Stimulated activated CD4-positive, alpha-beta T cell treated with anti-CD3 and anti-CD28 coated beads, TNF-alpha, amount 100 ng/mL, for 48 hours (primary cell): ENCODE results near the gene FOXF1.

Experiments
- DNase-seq, 3 donors: peaks; one replicate each; pipeline ENCODE4 v3.0.0-alpha.2; 2020; ENCODE audit warnings: low read depth in 3 of 3

FOXF1 gene

DNA sequence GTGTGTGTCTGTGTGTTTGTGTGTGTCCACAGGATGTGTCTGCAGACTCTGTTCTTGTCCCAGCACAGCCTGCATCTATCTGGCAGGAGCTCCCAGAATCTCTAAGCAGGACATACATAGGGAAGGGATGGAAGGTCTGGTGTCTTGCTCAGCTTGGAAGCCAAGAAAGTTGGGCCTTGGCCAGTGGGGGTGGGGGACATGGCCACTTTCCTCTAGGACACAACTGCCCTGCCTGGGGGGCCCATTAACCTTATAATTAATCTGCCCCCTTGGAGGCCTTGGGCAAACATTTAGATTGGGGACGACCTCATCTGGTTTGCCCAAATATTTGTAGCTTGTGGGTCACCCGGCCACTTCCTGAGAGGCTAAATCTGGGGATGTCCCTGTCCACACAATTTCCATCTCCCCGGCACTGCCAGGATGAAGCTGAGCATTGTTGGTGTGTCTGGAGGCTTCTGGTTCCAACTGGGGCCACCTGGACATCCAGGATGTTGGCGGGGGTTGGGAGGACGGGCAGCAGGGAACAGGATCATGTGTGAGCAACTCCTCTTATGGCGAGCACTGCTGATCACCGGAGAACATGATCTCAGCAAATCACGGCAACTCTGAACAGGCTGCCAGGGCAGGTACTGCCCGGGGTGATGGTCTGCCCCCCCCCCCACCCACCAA lies 17.2 kb upstream of the FOXF1 start:
- no peak for DNase-seq

DNA sequence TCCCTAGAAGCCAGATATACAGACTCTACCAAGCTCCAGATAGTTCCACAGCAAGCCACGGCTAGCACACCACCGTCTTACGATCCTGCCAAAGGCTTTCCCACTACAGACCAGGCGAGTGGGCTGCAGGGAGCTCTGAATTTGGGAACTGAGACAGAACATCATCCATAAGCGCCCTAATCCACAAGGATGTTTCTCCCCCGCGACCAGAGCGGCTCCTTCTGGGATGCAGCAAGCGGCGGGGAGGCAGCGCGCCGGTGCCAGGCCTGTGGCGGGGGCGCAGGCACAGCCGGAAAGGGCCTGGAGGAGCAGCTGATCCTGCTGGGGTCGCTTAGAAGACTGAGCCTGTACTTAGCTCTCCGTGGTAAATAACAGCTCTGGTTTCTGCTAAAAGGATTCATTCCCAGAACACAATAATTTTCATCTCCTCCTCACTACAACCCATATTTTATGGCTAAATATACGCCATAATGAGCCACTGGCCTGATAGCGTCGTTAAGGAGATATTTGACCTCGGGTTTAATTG lies 16.2 kb upstream of the FOXF1 start:
- DNase-seq, result no peak

DNA sequence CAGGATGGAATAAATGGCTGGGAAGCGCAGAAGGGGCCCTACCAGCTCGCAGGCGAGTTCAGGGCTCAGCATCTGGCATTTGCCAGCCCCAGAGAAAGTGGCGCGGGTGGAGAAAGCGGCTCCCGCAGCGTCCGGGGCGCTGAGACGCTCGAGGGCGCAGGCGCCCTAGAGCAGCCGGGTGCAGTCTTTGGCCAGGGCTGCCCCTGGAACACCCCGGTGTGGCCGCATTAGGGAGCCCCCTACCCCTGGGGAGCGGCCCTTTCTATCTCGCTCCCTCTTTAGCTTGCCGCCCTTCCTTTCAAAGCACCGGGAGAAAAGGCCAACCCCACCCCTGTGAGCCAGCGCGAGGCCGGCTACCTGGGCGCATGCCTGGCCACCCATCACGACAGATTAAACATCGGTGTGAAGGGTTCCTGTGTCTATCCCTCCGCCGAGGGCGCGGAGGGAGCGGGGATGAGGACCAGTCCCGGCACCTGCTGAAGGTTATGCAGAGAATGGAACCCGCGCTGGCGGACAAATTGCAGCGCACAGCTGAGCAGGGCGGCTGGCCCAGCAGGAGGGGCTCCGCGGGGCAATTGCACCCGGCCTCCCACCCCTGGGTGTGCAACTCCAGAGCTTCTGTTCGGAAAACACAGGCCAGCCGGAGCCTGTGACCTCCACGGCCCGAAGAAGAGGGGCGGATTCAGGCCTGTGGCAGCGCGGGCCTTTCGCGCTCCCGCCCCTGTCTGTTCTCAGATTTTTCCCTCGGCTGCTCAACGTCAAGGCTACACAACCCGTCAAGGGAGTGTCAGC lies 15.6 kb upstream of the FOXF1 start:
- DNase-seq, result no peak

DNA sequence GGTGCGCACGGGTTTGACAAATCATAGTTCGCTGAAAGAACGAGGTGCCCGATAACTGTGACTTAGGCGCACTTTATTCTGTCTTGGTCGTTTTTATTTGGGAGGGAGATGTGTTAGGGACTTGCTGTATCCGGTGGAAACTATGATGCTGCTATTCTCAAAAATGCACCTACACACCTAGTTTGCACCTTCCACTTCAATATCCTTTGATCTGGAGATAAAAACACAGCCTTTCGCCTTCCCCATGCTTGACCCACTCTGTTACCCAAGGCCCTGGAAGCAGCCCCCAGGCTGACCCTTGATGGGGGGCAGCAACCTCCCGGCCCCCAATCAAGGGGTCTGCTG lies 15.0 kb upstream of the FOXF1 start:
- no peak for DNase-seq

DNA sequence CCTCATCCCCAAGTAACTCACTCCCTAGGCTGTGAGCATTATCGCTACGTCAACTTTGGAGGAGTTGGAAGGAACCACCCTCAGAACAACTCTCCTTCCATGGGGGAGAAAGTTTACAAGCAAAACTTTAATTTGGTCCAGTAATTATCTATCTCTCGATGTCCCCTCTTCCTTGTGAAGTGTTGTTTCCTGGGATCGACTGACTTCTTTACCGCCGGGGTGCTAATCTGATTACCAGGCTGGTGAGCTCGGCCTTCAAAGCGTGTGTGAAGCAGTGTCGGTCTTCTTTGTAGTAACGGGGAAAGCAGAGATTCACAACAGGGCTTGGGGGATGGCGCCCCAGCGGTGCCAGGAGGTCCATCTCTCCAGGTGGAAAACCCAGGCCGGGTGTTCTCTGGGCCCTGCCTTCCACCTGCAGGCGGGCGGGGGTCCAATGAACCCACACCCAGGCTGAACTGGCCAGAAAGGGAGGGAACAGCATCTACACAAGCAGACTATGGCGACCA lies 14.5 kb upstream of the FOXF1 start:
- DNase-seq, result no peak

DNA sequence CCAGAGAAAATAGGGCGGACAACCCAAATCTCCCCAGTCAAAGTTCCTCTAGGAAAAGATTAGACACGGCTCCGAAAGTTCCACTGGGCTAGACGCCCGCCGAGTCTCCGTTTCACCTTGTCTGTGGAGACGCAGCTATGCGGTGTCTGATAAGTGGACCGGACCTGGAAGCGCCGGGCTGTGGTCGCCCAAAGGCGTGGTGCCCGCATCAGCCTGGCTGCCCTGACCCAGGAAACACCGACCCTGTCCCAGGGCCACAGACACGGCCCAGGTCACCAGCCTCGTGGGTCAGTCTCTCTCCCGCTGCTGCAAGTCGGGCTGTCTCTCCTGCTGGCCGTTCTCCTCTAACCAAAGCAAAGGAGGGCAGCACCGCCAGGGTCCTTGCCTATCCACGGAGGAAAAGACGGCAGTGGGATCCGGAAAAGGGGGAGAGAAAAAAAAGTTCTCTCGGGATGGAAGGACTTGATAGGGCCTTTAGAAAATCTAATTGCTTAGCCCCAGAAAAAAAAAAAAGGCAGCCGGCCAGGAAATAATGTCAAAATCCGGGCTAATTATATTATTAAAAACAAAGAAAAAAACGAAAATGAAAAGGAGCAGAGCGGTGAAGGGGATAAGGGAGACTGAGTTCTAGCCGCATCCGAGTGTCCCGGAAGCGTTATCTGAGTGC lies 13.9 kb upstream of the FOXF1 start:
- DNase-seq, result no peak

DNA sequence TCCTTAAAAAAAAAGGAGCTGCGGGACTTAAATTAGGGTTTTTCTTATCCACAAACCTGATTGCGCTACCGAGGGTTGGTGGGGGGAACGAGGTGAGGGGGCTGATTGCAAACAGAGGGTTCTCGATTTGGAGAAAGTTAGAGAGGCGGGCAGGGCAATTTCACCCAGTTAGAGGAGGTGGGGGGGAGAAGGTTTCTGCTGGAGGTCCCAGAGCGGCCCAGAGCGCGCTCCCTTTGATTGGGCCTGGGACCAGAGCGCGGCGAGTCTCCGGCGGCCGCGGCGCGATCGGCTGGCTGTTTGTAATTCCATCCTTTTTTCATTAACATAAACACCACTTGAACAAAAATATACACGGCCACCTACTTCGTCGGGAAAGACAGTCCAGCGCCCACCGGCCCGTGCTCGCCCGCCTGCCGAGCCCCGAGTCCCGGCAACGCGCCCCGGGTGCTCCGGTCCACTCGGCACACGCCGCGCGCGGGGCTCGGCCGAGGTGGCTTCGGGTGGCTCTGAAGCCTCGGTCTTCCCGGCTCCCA lies 13.3 kb upstream of the FOXF1 start:
- DNase-seq, result no peak

DNA sequence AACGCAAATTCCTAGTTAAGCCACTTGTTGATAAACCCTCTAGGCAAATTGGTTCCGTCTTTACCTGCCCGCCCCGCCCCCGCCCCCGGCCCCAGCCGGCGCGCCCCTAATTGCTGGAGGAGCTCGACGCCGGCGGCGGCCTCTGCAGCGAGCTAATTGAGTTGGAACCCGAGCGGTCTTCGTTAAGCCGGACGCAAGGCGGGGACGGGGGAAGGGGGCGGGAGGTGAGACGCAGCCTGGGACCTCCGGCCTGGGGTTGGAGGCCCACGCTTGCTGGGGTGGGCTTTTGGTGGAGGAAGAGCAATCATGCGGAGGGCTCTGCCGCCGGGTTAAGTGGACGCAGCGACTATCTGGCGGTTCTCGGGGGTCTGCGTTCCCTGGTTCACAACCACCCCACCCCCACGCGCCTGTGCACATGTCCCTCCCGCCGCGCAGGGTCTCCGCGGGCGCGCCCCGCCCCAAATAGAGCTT lies 12.7 kb upstream of the FOXF1 start:
- DNase-seq, result no peak

DNA sequence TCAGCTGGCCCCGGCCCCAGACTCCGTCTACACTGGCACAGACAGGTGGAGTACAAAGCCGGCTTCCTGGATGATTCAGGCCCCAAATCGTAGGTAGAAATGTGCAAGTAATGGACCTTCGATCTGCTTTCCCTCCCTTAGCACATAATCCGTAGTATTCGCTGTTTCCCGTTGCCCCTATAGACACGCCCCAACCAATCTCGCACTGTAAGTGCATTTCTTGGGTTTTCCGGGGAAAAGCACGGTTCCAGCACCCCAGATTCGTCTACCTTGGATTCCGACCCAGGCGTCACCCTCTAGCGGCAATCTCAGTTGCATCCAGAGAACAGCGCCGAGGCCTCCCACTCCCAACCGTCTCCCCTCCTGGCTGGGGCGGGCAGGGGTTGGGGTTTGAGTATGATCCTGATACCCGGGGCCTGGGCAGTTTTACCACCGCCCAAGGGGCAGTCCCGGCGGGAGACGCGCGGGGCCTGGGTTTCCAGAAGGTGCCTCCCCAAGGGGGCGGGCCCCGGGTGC lies 12.1 kb upstream of the FOXF1 start:
- no peak for DNase-seq

DNA sequence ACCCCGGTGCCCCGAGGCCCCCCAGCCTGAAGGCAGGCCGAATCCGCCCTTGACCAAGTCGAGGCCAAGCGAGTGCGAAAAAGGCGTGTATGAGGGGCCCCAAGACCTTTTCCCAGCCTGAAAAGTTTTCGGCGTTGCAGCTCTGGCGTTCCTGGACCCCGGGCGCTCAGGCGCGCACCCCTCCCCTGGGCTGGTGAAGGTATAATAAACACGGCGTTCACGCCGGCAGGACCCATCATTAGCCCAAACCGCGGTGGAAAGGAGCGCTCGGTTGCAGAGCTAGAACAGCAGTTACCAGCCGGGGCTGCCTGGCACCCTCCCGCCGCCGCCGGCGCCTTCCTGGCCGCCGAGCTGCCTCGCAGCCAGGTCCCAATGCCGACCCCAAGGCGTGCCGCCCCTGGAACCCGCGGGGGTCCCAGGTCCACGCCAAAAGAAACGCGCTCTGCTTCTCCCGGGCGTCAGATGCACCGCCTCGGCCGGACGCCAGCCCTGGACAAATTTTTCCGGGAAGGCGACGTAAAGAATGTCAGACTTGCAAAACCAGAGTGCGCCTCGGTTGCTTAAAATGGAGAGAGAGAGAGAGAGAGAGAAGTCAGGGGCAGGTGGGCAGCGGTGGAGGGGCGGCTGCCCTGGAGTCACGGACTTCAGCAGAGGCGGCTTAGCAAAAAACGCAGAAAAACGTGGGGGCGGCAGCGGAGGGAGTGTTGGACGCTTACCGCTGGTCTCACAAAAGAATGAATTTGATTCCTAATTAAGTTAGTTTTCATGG lies 11.5 kb upstream of the FOXF1 start:
- no peak for DNase-seq

DNA sequence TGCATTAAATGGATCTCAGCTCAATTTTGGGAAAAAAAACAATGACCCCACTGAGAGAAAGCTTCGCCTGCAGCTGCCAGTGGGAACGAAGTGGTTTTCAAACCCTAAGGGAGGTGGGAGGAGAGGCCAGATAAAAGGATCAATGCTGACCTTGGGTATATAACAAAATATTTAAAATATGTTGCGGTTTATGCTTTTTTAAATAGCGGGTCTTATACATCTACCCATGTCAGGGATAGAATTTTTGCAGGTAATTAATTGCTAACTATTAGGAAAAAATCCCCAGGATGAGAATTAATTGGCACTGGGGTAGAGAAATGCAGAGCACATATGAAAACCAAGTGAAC lies 10.9 kb upstream of the FOXF1 start:
- DNase-seq, result no peak

DNA sequence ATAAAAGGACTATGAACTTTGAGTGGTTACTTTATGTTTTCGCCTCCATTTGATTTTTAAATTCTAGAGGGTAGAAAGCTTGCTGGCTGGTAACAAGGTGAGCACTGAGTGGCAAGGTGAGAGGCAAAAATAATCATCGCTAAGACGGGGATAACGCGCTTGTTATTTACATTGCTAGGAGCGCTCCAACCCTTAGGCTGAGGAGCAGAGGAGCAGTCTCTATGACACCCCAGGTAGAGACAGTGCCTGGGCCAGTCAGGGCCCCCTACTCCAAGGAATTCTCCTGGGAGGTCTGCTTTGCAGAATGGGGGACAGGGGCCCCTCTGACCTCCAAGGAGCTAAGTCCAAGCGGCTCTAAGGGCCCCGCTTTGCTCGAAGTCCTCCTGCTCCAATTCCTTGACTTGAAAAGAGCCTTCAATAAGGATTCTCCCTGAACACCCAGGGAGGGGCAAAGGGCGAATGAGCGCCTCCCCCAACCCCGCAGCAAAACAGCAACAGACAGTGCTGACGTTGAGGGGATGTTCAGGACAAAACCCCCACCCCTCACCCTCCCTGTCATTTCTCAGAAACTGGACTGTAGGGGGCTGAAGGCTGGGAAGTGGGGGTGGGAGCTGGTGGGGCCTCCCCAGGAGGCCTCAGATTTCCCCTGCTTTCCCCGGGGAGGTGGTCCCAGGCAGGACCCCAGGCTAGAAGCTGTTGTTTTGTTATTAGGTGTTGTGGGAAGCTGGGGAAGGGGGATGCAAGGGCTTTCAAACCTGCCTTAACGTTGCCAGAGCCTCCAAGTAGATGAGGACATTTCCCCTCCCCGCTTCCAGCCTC lies 10.2 kb upstream of the FOXF1 start:
- no peak for DNase-seq

DNA sequence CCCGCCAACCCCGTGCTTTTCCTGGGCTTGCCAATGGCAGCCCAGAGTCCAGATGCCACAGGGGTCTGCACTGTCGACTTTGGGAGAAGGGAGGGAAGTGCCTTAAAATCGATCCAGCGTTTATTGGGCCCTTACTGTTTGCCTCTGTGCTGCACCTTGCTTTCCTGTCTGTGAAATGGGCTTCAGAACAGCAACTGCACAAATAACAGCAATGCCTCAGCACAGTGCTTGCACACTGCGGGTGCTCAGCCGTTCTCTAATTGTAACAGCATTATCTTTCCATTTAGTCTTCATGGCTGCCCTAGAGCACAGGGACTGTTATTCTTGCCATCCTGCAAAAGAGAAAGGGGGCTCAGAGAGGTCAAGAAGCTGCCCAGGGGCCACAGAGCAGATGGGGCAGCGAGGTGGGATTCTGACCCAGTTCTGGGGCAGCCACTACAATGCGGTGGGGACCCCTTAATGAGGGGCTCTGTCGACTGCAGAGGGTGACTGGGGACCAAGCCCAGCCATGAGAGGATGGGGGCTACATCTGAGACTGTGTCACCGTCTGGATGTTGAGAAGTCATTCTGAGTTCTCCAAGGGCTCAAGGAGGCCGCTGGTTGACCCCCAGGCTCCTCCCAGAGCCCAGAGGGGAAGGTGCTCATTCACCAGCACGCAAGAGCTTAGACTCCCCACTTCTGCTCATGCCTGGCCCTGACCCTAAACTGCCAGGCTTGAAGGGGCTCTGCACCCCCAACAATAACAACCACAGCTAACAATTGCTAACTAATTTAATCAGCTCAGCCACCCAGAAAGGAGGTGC lies 9.4 kb upstream of the FOXF1 start:
- no peak for DNase-seq

DNA sequence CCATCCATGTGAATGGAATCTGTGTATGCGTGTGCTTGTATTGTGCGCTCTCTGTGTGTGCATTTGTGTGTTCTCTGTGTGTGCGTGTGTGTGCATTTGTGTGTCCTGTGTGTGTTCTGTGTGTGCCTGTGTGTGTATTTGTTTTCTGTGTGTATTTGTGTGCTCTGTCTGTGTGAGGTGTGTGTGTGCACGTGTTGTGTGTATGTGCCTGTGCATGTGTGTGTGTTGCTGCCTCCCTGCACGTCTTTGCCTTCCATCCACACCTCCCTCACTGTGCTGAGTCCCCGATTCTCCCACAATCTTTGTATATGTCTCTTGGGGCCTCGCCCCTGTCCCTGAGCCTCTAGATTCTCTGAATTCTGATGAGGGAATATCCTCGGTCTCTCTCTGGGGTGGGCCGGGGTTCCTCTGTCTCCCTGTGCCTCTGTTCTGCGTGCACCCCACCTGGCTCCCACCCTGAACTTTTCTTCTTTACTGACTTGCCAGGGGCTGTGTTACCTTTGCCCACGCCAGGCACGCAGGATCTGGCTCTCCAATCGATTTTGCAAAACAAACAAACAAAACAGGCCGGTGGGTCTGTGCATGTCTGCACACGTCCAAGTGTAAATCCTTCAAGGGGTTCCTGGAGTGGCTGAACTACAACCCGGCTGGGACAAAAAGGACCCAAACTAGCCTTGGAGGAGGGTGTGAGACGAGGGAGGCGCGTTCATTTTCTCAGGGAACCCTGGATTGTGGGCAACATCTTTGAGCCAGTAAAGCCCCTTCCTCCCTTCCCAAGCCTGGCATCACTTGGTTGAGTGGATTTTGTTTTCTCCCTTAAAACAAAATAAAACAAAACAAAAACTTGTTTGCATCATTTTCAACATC lies 8.1 kb upstream of the FOXF1 start:
- DNase-seq, result no peak

DNA sequence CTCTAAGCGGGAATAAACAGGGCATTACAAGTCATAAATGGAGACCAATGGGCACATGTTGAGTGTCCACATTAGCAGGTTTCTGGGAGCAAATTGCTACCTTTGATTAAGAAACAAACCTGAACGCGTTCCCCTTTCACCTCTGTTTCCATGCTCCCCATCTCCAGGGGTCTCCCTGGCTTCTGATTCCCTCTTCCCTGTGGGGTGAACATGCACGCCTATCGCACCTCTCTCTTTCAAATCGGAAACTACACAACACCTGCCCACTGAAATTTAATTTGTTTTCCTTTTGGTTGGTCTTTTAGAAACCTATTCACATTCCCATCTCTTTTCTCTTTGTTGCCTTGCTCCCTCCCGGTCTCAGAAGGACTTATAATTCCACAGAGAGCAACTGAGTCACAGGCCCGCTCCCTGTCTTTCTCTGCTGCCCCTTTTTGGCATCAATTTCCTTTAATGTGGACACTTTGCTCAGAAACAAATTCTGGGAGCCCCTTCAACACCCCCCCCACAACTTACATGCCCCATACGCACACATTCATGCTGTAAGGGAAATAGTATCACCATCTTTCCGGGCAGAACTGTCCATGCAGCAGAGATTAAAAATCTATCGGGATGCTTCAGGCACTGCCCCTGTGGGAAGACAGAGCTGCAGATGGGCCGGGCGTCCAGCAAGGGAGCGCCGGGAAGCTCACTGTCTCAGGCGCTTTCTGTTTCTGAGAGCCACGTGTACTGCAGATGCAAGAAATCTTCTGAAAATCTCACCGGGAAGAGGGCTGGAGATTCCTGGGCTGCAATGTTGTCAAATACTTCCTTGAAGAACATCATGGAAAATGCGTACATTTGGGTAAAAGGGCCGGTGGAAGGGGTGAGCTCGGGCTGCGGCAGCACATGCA lies 7.2 kb upstream of the FOXF1 start:
- no peak for DNase-seq

DNA sequence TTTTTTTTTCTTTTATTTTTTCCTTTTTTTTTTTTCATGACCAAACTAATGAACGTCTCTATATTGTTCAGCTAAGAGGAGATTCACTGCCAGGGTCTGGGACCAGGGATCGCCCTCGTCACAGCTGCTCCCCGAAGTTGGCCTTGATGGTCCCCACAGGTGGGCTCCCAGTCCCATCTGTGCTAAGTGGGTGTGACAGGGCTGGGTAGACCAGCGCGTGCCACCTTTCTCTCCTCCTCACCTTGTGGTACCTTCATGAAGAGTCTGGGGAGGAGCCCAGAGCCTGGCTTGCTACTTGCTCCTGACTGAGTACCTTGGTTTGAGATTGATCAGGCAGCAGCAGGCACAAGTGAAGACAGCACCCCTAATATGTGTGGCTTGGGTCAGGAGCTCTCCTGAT lies 6.5 kb upstream of the FOXF1 start:
- no peak for DNase-seq

DNA sequence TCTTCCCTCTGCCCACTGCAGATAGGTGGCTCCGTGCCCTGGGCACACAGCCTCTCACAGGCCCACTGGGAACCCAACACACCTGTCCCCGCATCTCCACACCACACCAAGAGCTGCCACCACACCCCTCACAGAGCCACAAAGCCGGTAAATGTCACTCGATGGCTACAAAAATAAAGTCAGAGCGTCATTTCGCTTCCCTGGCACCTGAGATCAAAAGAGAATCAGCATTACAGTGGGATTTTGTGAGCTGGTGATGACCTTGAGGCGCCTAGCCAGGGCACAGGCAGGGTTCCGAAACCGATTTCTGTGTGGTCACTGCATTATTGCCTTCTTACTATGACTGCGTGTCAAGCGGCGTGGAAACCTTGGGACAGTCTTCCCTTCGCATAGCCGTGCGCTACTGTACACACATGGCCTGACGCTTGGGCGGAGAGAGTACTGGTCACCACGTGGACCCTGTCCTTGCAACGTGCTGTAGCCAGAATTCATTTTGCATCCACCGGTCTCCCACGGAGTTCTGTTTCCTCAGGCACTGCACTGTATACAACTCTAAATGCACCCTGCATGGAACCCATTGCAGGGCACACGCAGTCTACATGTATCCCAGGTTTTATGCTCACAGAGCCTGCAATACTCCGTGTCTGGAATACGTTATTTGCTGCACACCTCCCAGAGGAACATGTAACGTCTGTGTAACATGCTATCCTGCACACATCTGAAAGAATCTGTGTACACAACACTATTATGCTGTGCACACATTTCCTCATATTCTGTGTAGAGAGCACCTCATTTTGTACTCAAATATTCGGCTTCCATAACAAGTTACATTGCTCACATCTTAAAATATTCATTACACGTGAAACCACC lies 5.8 kb upstream of the FOXF1 start:
- DNase-seq, result no peak
